ENCODE measurements around the gene C8A.

GRCh38 chr1:56833088-56833487, 21.5 kb upstream of the C8A start:
- TF ChIP-seq CTCF (IDR thresholded peaks at IDR 0.05; ENCODE audit: control extremely low read depth in 1 of 3, insufficient read depth in 1 of 3, low read depth in 1 of 3, low read length in 3 of 3): no peak
- no peak for TF ChIP-seq MAFK (IDR thresholded peaks at IDR 0.05; ENCODE audit: low read depth, low read length)
- no peak for TF ChIP-seq POLR2AphosphoS5 (IDR thresholded peaks at IDR 0.05; ENCODE audit: low read depth, low read length)
- TF ChIP-seq YY1 (IDR thresholded peaks at IDR 0.05; ENCODE audit: low read depth, low read length): no peak

All from H1 (cell line).